OCI-LY7 (cell line): ENCODE measurements around the gene ADISSP. TPM values are rescaled to one million over a fixed set of nuclear protein-coding genes. Genes with fewer than 3 reads are reported as not detected.

Experiments
- BruUV-seq: library from RNA; stranded (reverse); fragments of 400-500 nt; replicated peaks from 2 replicates; lab custom pipeline; 2021; lab: Mats Ljungman, UMichigan
- CTCF ChIA-PET: fragments of 300-600 bp; sonication (Branson Sonifier 250); formaldehyde crosslinking; loops from one replicate; lab custom pipeline; 2022; ENCODE audit warnings: antibody characterized with exemption; ENCODE audit not compliant: unreplicated experiment; lab: Charles Lee
- POLR2A ChIA-PET: fragments of 300-600 bp; sonication (Branson Sonifier 250); formaldehyde crosslinking; loops from one replicate; lab custom pipeline; 2022; ENCODE audit warnings: antibody characterized with exemption; lab: Charles Lee
- DNase-seq: peaks from one replicate; pipeline ENCODE4 v3.0.0-alpha.2; 2015; ENCODE audit warnings: low spot score
- H2AFZ ChIP-seq: fragments of 200-600 bp; sonication (generic), shearing (Covaris generic); 2 replicates; pipeline ENCODE4 v1.6.1; 2014; ENCODE audit warnings: mild to moderate bottlenecking, antibody characterized with exemption, low read length, moderate library complexity
- H3K27ac ChIP-seq: fragments of 200-600 bp; sonication (generic); 2 replicates; pipeline ENCODE4 v1.5.1; 2014; ENCODE audit warnings: mixed run types, low read depth, mild to moderate bottlenecking, moderate library complexity, low read length, inconsistent platforms; ENCODE audit not compliant: poor library complexity, severe bottlenecking
- H3K36me3 ChIP-seq: fragments of 200-600 bp; sonication (generic); 2 replicates; pipeline ENCODE4 v1.6.1; 2014; ENCODE audit warnings: mild to moderate bottlenecking, antibody characterized with exemption, low read length, moderate library complexity, mixed read lengths; ENCODE audit not compliant: insufficient read depth
- H3K4me1 ChIP-seq: fragments of 200-600 bp; sonication (generic); 2 replicates; pipeline ENCODE4 v1.5.1; 2014; ENCODE audit warnings: mild to moderate bottlenecking, low read length; ENCODE audit not compliant: insufficient read depth, poor library complexity, severe bottlenecking
- H3K4me2 ChIP-seq: fragments of 200-600 bp; sonication (generic); 2 replicates; pipeline ENCODE4 v1.6.1; 2014; ENCODE audit warnings: mild to moderate bottlenecking, low read length
- H3K4me3 ChIP-seq: fragments of 200-600 bp; sonication (generic); 2 replicates; pipeline ENCODE4 v1.5.1; 2014; ENCODE audit warnings: mild to moderate bottlenecking, low read depth, low read length; ENCODE audit not compliant: poor library complexity, severe bottlenecking
- H3K79me2 ChIP-seq: fragments of 200-600 bp; sonication (generic); 2 replicates; pipeline ENCODE4 v1.6.1; 2016; ENCODE audit warnings: low read depth, mild to moderate bottlenecking, low read length, moderate library complexity, mixed read lengths; ENCODE audit not compliant: insufficient read depth
- H3K9me2 ChIP-seq: fragments of 200-600 bp; sonication (generic); 2 replicates; pipeline ENCODE4 v1.6.1; 2016; ENCODE audit warnings: mild to moderate bottlenecking, low read length, mixed read lengths; ENCODE audit not compliant: insufficient read depth
- H3K9me3 ChIP-seq: fragments of 200-600 bp; sonication (generic); 2 replicates; pipeline ENCODE4 v1.6.1; 2014; ENCODE audit warnings: mild to moderate bottlenecking, mixed run types, low read length, mixed read lengths
- H4K20me1 ChIP-seq: fragments of 200-600 bp; sonication (generic); 2 replicates; pipeline ENCODE4 v1.6.1; 2014; ENCODE audit warnings: mild to moderate bottlenecking, antibody characterized with exemption, low read length, moderate library complexity, mixed read lengths; ENCODE audit not compliant: insufficient read depth
- CTCF ChIP-seq: fragments of 200-600 bp; sonication (generic); conservative IDR thresholded peaks from 2 replicates; pipeline ENCODE4 v1.5.1; 2014; ENCODE audit warnings: mild to moderate bottlenecking, antibody characterized with exemption, low read length, moderate library complexity, mixed read lengths
- EZH2phosphoT487 ChIP-seq: fragments of 200-600 bp; sonication (generic); IDR thresholded peaks from 2 replicates; pipeline ENCODE4 v1.6.1; 2018; ENCODE audit warnings: low read depth, borderline replicate concordance, mild to moderate bottlenecking, mixed run types, antibody characterized with exemption, low read length, moderate library complexity, mixed read lengths
- intact Hi-C: fragments of 100-400 bp; cut with micrococcal nuclease; formaldehyde crosslinking; loops from one replicate; pipeline ENCODE4 v1.10.0; 2022; ENCODE audit not compliant: unreplicated experiment
- total RNA-seq, 2 experiments: library from RNA; depleted of rRNA in 1 of 2; stranded (reverse); fragments of >200 nt in 1 of 2; shearing (Covaris generic) in 1 of 2; gene quantifications; 2 replicates each; pipeline ENCODE4 v1.2.3, GENCODE V29; 2014 to 2022

The ADISSP gene
- total RNA-seq, 2 experiments from 2014 or later = 64.4 to 66.7 TPM

DNA sequence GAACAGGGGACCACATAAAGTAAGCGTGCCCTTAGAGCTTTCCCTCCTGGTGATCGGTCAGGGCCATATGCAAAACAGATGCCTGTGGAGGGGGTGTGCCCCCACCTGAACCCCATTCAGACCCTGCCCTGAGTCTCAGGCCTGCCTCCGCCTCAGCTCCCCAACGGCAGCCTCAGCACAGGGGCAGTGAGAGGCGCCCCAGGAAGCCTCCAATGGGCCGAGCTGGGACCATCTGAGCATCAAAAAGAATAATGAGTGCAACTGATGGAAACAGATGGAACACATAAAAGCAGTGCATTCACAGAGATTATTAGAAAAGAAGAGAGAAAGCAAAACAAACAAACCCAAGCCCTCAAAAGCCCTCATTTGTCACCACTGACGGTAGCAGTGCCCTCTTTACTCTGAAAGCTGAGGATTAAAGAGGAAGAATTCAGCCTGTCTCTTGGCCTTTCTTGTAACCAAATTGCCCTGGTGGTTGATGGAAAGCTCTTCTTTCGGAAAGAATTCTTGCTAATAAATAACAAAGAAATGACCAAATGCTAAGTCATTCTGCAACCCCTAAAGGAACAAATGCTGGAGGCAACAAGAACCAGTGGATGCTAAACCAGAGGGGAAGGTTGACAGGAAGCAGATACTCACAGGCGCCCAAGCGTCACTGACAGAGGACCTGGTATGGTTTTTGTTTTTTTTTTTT lies 6.8 kb downstream of the ADISSP start:
- no peak overlapping the region for H2AFZ ChIP-seq
- intact Hi-C loops = no loop called here
- no peaks in the 10 kb centered on the region for H3K79me2 ChIP-seq
- TF ChIP-seq EZH2phosphoT487 (no peak), CTCF (no peak)
- H3K4me1 ChIP-seq = peaks cover 21% of the 10 kb centered on the region
- no TSS peak for BruUV-seq
- 0 out of 2 replicates have a peak overlapping the region, but pooled peaks have one; percentile 30 for H3K4me2 ChIP-seq
- no peaks in the 10 kb centered on the region for H3K9me2 ChIP-seq
- no peak overlapping the region for H3K4me3 ChIP-seq
- DNase-seq = peak; percentile 46
- no peaks in the 10 kb centered on the region for H3K9me3 ChIP-seq
- H4K20me1 ChIP-seq = no peaks in the 10 kb centered on the region
- POLR2A ChIA-PET = interaction anchor here (1.2 kb wide), 1 partner anchor 16 kb away, joined by 3 read pairs; no protein-coding TSS in a partner anchor
- CTCF ChIA-PET = no interaction called here
- H3K36me3 ChIP-seq = peaks cover 40% of the 10 kb centered on the region
- peak overlapping the region; percentile 12 for H3K27ac ChIP-seq

GRCh38 chr20:3759884-3760283 lies 7.7 kb downstream of the ADISSP start:
- Histone ChIP-seq H3K4me3 (no peak overlapping the region), H3K27ac (no peak overlapping the region), H3K4me1 (peaks cover 13% of the 10 kb centered on the region), H3K36me3 (peaks cover 49% of the 10 kb centered on the region), H2AFZ (no peak overlapping the region), H3K79me2 (no peaks in the 10 kb centered on the region), H3K9me3 (no peaks in the 10 kb centered on the region), H3K9me2 (no peaks in the 10 kb centered on the region), H3K4me2 (no peak overlapping the region), H4K20me1 (no peaks in the 10 kb centered on the region)
- ChIA-PET POLR2A (interaction anchor here (1.2 kb wide), 1 partner anchor 8 kb away, joined by 3 read pairs; the partner anchor contains the start of gene ADISSP), CTCF (no interaction called here)
- DNase-seq = no peak
- TF ChIP-seq CTCF (no peak), EZH2phosphoT487 (no peak)
- intact Hi-C loops = no loop called here
- BruUV-seq = no TSS peak

DNA sequence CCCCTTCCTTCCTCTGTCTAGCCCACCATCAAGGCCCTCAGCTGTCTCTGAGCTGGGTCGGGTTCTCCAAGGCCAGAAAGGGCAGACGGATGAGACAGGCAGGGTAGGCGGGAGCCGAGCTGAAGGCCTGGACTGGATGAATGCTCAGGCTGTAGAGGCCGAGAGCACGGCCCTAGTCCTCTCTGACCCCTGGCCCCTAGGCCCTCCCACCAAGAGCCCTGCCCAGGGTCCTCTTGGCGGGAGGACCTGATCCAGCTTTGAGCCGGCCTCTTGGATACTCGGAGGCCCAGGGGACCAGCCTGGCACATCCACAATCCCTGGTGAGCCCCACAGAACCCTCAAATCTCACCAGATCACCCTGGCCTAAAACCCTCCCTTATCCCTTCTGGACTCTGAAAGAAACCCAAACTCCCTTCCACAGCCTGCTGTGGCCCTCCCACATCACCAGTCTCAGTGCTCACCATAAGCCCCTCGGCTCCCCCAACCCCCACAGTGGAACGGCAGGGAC lies 8.2 kb downstream of the ADISSP start:
- Histone ChIP-seq H3K9me2 (no peaks in the 10 kb centered on the region), H3K27ac (no peak overlapping the region), H4K20me1 (no peaks in the 10 kb centered on the region), H3K79me2 (no peaks in the 10 kb centered on the region), H2AFZ (no peak overlapping the region), H3K4me1 (peaks cover 13% of the 10 kb centered on the region), H3K4me3 (no peak overlapping the region), H3K36me3 (peaks cover 49% of the 10 kb centered on the region), H3K4me2 (no peak overlapping the region), H3K9me3 (no peaks in the 10 kb centered on the region)
- ChIA-PET CTCF (no interaction called here), POLR2A (interaction anchor here (1.2 kb wide), 1 partner anchor 8 kb away, joined by 3 read pairs; the partner anchor contains the start of gene ADISSP)
- no TSS peak for BruUV-seq
- intact Hi-C loops = no loop called here
- DNase-seq = no peak
- TF ChIP-seq CTCF (no peak), EZH2phosphoT487 (no peak)
